Right hindlimb (tissue), 1 donor: ENCODE data around the gene CLEC20A.

Source experiments
- DNase-seq: peaks from one replicate; pipeline ENCODE4 v3.0.0-alpha.2; 2018

Gene CLEC20A

GRCh38 chr1:178496410-178497135 is at the start of gene CLEC20A:
Gene CLEC20A (minus strand): TSS chr1:178496964. CDS start chr1:178496939, 25 bp downstream.
- no peak for DNase-seq

- no peak for DNase-seq
Observed at GRCh38 chr1:178544531-178544930, 47.8 kb upstream of the CLEC20A start.

- no peak for DNase-seq
Observed at GRCh38 chr1:178543290-178543607, 46.5 kb upstream of the CLEC20A start.

- peak; percentile 97 for DNase-seq
Observed at GRCh38 chr1:178542554-178543289, 46.0 kb upstream of the CLEC20A start.

GRCh38 chr1:178541829-178542553 is 45.2 kb upstream of the CLEC20A start:
- DNase-seq = no peak

GRCh38 chr1:178541379-178541778 is 44.6 kb upstream of the CLEC20A start:
- DNase-seq = no peak

- no peak for DNase-seq
Observed at GRCh38 chr1:178540646-178541045, 43.9 kb upstream of the CLEC20A start.

- DNase-seq = no peak
Observed at GRCh38 chr1:178540204-178540603, 43.4 kb upstream of the CLEC20A start.

GRCh38 chr1:178539291-178539690 is 42.5 kb upstream of the CLEC20A start:
- DNase-seq = no peak

- peak; percentile 58 for DNase-seq
Observed at GRCh38 chr1:178538192-178538916, 41.6 kb upstream of the CLEC20A start.

GRCh38 chr1:178537382-178538090 is 40.8 kb upstream of the CLEC20A start:
- no peak for DNase-seq

GRCh38 chr1:178536844-178537371 is 40.1 kb upstream of the CLEC20A start:
- peak; percentile 75 for DNase-seq

- no peak for DNase-seq
Observed at GRCh38 chr1:178536329-178536728, 39.6 kb upstream of the CLEC20A start.

- DNase-seq = no peak
Observed at GRCh38 chr1:178534137-178534868, 37.5 kb upstream of the CLEC20A start.

- DNase-seq = no peak
Observed at GRCh38 chr1:178533121-178533946, 36.6 kb upstream of the CLEC20A start.

GRCh38 chr1:178532392-178532791 is 35.6 kb upstream of the CLEC20A start:
- peak; percentile 86 for DNase-seq

GRCh38 chr1:178531887-178532286 is 35.1 kb upstream of the CLEC20A start:
- DNase-seq = no peak

GRCh38 chr1:178530502-178530901 is 33.7 kb upstream of the CLEC20A start:
- DNase-seq = no peak

GRCh38 chr1:178530037-178530402 is 33.3 kb upstream of the CLEC20A start:
- no peak for DNase-seq

- DNase-seq = no peak
Observed at GRCh38 chr1:178529364-178530036, 32.7 kb upstream of the CLEC20A start.
